ENCODE data around the gene CD82. TPM values are rescaled to one million over a fixed set of nuclear protein-coding genes. Genes with fewer than 3 reads are reported as not detected.

The CD82 gene
- total RNA-seq, 1 experiment from 2014 or later: 4.5 TPM

DNA sequence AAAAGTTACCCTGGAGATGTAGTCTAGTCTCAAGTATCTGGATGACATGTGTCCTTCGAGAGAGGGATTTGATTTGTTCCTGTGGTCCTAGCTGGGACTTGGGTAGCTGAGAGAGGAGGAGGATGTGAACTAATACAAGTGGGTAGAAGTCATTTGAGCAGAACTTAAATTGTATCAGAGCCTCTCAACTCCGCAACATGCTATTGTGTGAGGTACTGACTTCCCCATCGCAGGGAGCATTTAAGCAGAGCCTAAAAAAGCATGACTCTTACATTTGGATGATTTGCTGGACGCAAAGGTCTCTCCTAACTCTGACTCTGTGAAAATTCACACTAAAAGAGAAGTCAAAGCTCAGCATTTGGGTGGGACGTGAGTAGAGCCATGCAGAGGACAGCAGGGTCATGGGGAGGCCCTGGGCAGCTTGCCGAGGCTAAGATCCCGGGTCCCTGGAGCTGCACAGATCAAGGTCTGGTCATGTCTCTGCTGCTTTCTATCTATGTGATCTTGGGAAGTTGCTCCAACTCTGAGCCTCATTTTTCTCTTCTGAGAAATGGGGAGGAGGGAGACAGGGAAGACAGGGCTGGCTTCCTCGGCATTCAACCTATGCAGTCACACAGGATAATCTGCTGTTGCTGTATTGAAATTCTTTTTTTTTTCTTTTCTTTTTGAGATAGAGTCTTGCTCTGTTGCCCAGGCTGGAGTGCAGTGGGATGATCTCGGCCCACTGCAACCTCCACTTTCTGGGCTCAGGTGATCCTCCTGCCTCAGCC, 44.9 kb downstream of the CD82 start:
- Histone ChIP-seq H3K56ac (ENCODE audit: insufficient read length, low read depth, low read length) (no peak overlapping the region), H3K4me1 (ENCODE audit: insufficient read depth, low read length) (no peaks in the 10 kb centered on the region), H3K14ac (ENCODE audit: insufficient read depth, low read length) (no peak overlapping the region), H2BK120ac (ENCODE audit: low read depth, low read length, poor library complexity, severe bottlenecking) (no peak overlapping the region), H4K91ac (ENCODE audit: insufficient read length, low read depth, low read length) (no peak overlapping the region), H3K23ac (ENCODE audit: insufficient read length, low read depth, low read length) (no peak overlapping the region), H2BK20ac (ENCODE audit: low read depth, low read length, poor library complexity, severe bottlenecking) (no peak overlapping the region), H3T11ph (ENCODE audit: low read length) (no peak overlapping the region), H2BK5ac (ENCODE audit: insufficient read length, low read length) (no peak overlapping the region), H3K27ac (ENCODE audit: insufficient read length, low read depth, low read length) (no peak overlapping the region), H4K5ac (ENCODE audit: insufficient read length, low read depth, low read length) (no peak overlapping the region), H3K4me2 (ENCODE audit: insufficient read depth, insufficient read length, low read length) (no peak overlapping the region), H3K9me3 (ENCODE audit: control insufficient read depth, low read depth, low read length) (no peaks in the 10 kb centered on the region), H4K20me1 (ENCODE audit: control insufficient read depth, insufficient read depth, insufficient read length) (no peaks in the 10 kb centered on the region), H3K79me2 (ENCODE audit: insufficient read depth, low read length) (no peaks in the 10 kb centered on the region), H3K4ac (ENCODE audit: low read depth, low read length) (no peak overlapping the region), H3K9ac (ENCODE audit: extremely low read depth, insufficient read length, low read length) (no peak overlapping the region), H3K79me1 (ENCODE audit: insufficient read depth, low read depth, low read length, poor library complexity, severe bottlenecking) (no peaks in the 10 kb centered on the region), H2BK15ac (ENCODE audit: low read depth, low read length) (no peak overlapping the region), H4K8ac (replicated peaks; ENCODE audit: insufficient read length, low read depth, low read length) (no peak overlapping the region), H3K27me3 (ENCODE audit: insufficient read depth, low read length) (no peaks in the 10 kb centered on the region), H2AK5ac (ENCODE audit: insufficient read length, low read length) (no peak overlapping the region), H2BK12ac (ENCODE audit: insufficient read length, low read depth, low read length) (no peak overlapping the region), H3K18ac (ENCODE audit: insufficient read length, low read depth, low read length) (no peak overlapping the region), H2AFZ (ENCODE audit: low read length) (no peak overlapping the region), H3K23me2 (ENCODE audit: insufficient read length, low read depth, low read length, poor library complexity, severe bottlenecking) (no peaks in the 10 kb centered on the region)
- H3K9me3 Mint-ChIP-seq: no peaks in the 10 kb centered on the region
- no CpG with 5 or more reads among the region's 9 CpGs for WGBS (ENCODE audit: extremely low coverage, insufficient read length, low lambda C conversion rate)
- no peak overlapping the region; a peak in 1 of 5 replicates for H3K4me3 Mint-ChIP-seq
- H3K4me1 Mint-ChIP-seq: peaks cover 5 to 13% of the 10 kb centered on the region in 2 experiments; a peak in 3 of 4 replicates
- H3K36me3 Mint-ChIP-seq (ENCODE audit: insufficient read depth in 1 of 3, low read depth in 3 of 3): no peaks in the 10 kb centered on the region
- H3K27me3 Mint-ChIP-seq (ENCODE audit: low read depth): peaks cover 7% of the 10 kb centered on the region; the same call in 1 of the 2 replicates
- no peak for DNase-seq
- TF ChIP-seq CTCF (conservative IDR thresholded peaks at IDR 0.05): no peak
- H3K27ac Mint-ChIP-seq: no peak overlapping the region
